HG03196 (cell line): ENCODE data around the gene RAET1E.
"Not testable (repeated sequence)": the region's sequence is repeated elsewhere in the genome, so short reads cannot be mapped to it uniquely, and the experiment has no call there.

ENCODE experiments used
- ATAC-seq: cut with Tn5 transposase; IDR thresholded peaks from one replicate; pipeline ENCODE4 v1.9.1; 2021; ENCODE audit not compliant: unreplicated experiment

RAET1E gene

DNA sequence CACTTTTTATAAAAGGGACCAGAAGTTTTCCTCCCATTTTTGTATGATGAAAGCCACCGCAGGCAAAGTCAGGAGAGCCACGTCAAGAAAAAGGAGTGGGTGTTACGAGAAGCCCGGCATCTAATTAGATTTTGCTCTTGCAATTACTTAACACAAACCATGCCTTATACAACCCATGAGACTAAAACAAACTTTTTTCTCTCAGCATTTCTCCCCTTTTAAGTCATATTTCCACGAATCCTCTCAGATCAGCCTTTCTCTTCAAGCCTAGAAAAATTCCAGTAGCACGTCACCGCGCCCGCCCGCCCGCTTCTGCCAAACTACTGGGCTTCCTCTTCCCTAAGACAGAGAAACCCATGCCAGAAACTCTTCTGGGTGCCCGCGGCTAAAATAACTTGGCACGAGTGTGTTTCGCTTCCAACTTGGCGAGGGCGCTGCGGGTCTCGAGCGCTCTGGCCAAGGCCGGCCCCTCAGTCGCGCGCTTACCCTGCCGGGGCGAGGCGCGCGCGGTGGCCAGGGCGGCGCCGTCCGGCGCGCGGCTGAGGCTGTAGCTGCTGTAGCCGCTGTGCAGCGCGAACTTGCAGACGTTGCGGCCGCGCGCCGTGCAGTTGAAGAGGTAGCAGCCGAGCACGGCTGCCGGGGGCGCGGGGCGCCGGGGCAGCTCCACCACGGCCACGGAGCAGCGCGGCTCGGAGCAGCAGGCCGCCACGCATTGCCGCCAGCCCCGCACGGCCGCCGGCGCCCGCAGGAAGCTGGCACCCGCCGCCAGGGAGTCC lies 34.8 kb downstream of the RAET1E start:
- peak; percentile 27 for ATAC-seq

GRCh38 chr6:149862424-149862738 lies 35.5 kb downstream of the RAET1E start:
- not testable (repeated sequence) for ATAC-seq

DNA sequence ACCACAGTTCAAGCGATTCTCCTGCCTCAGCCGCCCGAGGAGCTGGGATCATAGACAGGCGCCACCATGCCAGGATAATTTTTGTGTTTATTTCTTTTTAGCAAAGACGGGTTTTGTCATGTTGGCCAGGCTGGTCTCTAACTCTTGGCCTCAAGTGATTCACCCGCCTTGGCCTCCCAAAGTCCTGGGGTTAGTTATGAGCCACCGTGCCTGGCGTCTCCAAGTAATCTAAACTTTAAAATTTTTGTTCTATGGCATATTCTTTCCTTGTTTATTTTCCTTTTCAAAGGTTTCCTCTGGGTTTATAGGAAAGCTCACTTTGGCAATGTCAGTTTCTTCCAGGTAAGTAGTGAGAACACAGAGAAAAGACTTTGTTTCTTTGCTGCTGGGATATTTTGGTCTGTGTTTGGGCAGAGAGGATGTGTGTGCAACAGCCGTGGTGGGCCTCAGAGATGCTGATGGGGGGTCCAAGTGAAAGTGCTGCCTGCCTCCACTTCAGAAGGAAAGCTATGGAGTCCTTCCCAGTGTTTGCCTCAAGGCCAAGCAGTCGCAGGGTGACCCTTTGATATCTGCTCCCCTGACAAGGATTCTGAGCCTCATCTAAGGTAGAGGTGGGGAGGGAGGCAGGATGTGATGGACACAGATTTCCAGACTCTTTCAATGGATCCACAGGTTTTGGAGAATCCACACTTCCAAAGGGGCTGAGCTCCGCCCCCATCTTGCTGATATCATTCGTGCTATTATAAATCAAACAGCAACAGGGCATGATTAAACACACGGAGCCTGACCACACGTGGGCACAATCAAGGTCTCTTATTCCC lies 36.1 kb downstream of the RAET1E start:
- no peak for ATAC-seq

DNA sequence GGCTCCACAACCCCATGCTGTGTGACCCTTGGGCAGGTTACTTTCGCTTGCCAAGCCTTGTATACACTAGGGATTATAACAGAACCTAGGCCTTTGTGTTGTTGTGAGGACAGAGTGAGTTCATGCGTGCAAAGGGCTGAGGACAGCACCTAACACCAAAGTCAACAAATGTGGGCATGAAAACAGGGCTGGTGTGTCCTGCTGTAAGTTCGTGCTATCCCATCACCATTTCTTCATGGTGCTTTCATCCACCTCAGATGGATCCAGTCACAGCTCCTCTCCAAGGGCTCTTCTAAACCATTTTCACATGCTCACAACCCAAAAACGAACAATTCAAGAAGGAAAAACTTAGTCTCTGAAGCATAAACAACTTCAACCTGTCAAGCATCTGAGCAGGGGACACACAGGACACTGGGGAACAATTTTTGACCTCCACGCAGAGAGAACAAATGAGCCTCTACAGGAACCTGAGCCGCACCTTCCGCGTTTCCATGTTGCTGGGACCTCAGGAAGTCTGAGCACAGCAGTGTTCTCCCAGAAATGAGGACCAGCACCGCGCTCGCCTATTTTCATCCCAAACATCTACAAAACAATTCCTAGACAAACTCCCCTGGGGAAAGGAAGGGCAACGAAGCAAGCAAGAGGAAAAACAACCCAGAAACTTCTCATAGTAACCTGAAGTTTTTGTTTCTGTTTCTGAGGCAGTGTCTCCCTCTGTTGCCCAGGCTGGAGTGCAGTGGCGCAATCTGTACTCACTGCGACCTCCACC lies 36.9 kb downstream of the RAET1E start:
- ATAC-seq, result no peak

DNA sequence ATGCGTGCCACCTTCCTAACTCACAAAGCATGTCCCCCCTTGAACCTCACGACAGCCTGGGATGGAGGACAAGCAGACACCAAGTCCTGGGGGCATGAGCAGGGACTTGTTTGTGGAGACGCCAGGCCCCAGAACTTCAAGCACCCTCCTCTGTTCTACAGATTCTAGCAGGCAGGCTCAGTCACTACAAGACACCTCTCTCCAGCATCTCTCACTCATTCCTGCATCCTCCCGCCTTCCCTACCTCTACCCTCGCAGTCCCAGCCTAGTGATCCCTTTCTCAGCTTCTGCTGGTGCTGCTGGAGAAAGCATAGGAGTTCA lies 37.4 kb downstream of the RAET1E start:
- ATAC-seq, result no peak

DNA sequence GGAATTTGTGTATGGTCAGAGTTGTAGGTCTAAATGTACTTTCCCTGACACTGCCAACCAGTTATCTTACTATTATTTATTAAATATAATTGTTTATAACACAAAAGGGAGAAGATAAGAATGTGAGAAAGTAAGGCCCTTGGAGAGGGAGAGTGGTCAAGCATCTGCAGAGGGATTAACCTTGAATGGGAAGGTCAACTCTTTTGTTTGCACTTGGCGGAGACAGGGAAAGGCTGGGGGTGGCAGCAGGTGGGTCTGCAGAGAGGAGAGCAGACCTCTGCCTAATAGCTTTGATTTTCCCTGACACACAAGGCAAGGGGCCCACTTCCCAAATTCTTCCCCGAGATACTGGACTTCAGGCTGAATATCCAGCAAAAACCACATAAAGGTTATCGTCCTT lies 38.0 kb downstream of the RAET1E start:
- no peak for ATAC-seq

GRCh38 chr6:149859368-149859767 lies 38.5 kb downstream of the RAET1E start:
- ATAC-seq, result no peak

DNA sequence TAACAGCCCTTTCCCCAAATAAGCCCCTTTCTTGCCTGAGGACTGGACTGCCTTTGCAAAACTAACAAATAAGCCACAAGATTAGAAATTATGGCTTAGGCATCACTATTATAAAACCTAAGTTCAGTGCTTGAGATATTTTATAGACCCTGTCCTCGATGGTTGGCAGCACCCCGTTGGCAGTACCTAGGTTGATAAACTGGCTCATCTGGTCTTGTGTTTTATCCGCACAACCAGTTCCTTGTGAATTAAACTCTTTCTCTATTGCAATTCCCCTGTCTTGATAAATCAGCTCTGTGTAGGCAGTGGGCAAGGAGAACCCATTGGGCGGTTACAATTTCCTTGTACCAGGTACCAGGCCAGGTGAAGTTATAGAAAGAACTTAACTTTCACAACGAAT lies 40.4 kb downstream of the RAET1E start:
- ATAC-seq, result no peak

DNA sequence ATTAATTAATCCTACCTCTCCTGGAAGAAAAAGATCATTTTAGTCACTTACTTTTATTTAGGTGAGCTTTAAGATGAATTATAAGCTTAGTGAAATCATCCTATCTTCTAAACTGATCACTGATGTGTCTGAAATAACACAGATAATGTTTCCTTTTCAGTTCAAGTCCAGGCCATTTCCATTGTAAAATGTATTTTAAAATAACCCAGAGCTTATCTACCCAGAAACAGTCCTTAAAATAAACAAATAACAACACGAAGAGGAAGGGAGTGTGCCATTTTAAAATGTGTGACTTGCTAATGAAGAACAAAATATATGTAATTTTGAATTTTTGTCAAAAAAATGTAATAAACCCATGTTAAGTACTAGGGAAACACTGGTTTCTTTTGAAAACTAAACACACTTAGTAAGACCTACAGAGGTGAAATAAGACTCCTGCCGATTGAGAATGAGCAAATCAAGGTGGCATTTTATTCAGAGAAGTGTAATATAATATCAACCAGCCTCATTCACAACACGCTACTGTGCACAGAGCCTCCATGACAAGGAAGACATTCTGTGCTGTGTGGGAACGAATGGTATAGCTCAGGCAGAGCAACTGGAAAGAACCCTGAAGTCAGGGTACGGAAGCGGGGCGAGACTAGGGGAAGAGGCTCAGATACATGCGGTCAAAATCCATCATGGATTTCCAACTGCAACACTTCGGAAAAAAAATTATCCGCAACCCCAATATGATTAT lies 41.5 kb downstream of the RAET1E start:
- no peak for ATAC-seq

DNA sequence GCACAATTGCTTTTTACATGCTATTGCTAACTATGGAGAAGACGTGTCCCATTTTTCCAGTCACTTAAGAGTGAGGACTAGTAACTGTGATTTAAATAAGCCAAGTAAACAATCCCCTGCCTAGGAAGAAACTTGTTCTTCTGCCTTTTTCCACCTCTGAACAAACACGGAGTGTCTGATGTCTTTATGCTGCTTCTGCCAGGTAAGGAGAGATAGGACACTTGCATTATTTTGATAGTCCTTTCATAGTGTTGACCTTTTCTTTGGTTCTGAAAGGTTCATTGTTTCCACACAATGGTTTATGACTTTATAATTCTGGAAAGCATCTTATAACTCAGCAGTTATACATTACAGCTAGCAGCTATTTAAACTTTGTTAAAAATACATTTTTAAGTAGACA lies 42.2 kb downstream of the RAET1E start:
- no peak for ATAC-seq

DNA sequence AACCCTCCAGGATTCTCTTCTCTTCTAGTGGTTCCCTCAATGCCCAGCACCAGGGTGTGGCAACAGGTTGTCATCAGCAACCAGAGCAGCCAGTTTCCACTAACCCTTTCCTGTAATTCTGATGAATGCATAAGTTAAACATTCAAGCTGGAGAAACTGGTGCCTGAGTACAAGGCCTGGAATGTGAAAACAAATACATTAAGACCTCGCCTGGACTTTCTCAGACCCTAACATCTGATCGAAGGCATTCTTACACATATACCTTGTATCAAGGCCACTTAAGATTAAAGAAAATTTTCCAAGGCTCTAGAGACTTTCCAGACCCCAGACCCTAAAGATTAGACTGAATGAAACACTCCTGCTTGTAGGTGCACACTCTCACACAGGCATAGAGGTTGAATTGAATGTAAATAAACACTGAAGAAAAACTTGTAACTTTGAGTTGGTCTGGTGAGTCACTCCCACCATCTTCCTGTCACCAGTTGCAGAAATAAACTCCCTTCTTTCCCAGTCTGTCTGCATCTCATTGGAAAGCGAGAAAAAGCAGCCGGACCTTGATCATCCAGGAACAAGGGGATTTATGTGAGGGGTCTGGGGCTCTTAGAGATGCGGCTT lies 42.8 kb downstream of the RAET1E start:
- ATAC-seq, result no peak

GRCh38 chr6:149854532-149854931 lies 43.4 kb downstream of the RAET1E start:
- ATAC-seq, result no peak

- ATAC-seq, result not testable (repeated sequence)
Measured at GRCh38 chr6:149854017-149854416, 43.9 kb downstream of the RAET1E start.

DNA sequence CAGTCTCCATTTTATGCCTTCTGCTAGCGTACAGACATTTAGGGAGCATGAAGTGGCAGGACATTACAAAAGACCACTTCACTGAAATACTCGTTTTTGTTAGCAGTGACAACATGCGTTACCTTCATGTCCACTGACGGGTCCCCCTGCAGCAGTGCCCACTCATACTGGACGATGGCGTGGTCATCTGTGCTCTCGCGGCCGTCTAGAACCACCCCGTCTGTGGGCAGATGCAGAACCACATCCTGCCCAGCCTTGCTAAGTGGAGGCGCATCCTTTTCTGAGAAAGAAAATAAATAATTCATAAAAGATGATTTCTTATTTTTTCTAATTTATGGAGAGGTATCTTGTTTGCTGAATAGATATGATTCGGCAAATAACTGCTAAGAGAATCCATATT lies 45.0 kb downstream of the RAET1E start:
- no peak for ATAC-seq

DNA sequence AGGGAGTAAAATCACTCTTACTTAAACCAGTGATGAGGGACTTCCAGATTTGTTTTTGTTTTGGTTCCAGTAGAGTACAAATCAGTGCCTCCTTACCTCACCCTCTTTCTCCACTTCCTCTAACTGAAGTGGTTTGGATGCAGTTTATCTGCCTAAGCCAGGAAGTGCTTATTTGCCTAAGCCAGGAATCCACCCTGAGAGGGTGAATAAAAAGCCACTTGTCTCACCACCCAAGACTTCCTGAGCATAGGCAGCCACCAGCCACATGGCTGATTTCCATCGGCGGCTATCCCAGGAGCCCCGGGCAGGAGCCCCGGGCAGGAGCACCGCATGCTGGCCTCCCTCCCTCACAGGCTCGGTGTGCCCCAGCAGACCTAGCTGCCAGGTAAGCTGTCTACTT lies 45.7 kb downstream of the RAET1E start:
- no peak for ATAC-seq

- ATAC-seq, result no peak
Measured at GRCh38 chr6:149851461-149852110, 46.3 kb downstream of the RAET1E start.

GRCh38 chr6:149848343-149848742 lies 49.6 kb downstream of the RAET1E start:
- not testable (repeated sequence) for ATAC-seq
